GM12878 (cell line): ENCODE data around the gene PRKAG2. TPM values are rescaled to one million over a fixed set of nuclear protein-coding genes. Genes with fewer than 3 reads are reported as not detected.

ENCODE experiments used
- ATAC-seq: fragments of 200-7000 bp; cut with Tn5 transposase; 3 replicates; pipeline ENCODE4 v1.9.1; 2020; ENCODE audit warnings: mild to moderate bottlenecking, moderate library complexity
- BruUV-seq: library from RNA; stranded (reverse); fragments of 400-500 nt; replicated peaks from 2 replicates; lab custom pipeline; 2021; lab: Mats Ljungman, UMichigan
- CTCF ChIA-PET: fragments of 300-600 bp; sonication (Branson Sonifier 250); formaldehyde crosslinking; extraction: SDS; loops from one replicate; lab custom pipeline; 2021; ENCODE audit warnings: inconsistent platforms; lab: Yijun Ruan, JAX
- POLR2A ChIA-PET: fragments of 350-600 bp; formaldehyde crosslinking; extraction: SDS; loops from one replicate; lab custom pipeline; 2021; ENCODE audit warnings: inconsistent platforms; lab: Charles Lee
- RAD21 ChIA-PET: fragments of 300-600 bp; sonication (Branson Sonifier 250); formaldehyde crosslinking; loops from one replicate; lab custom pipeline; 2023; ENCODE audit warnings: antibody characterized with exemption; ENCODE audit not compliant: unreplicated experiment; lab: Charles Lee
- SMC1A ChIA-PET: fragments of 300-600 bp; sonication (Branson Sonifier 250); formaldehyde crosslinking; loops from one replicate; lab custom pipeline; 2023; ENCODE audit not compliant: unreplicated experiment, uncharacterized antibody; lab: Charles Lee
- DNase-seq: peaks from one replicate; pipeline ENCODE4 v3.0.0-alpha.2; 2011; ENCODE audit warnings: low read depth, low spot score
- FAIRE-seq: peaks from 3 replicates; lab custom pipeline; 2011; peaks lifted over from hg19 to GRCh38; lab: Jason Lieb, UNC
- H2AFZ ChIP-seq: 2 replicates; pipeline ENCODE4 v1.6.0; 2011; ENCODE audit warnings: low read depth, low read length, control low read depth; ENCODE audit not compliant: control insufficient read depth
- H3K27ac ChIP-seq: 2 replicates; pipeline ENCODE4 v1.5.1; 2011; ENCODE audit warnings: control low read depth; ENCODE audit not compliant: control insufficient read depth, insufficient read depth
- H3K27me3 ChIP-seq, 2 experiments: replicated peaks in 1 of 2; 2 replicates each; pipeline versions ENCODE4 v1.6.0 to v1.6.1; 2011; ENCODE audit warnings: low read length in 1 of 2; ENCODE audit not compliant: control insufficient read depth in 2 of 2, insufficient read depth in 2 of 2
- H3K36me3 ChIP-seq, 2 experiments: 2 replicates each; pipeline ENCODE4 v1.5.1; 2011; ENCODE audit warnings: low read length in 1 of 2; ENCODE audit not compliant: control insufficient read depth in 2 of 2, insufficient read depth in 2 of 2
- H3K4me1 ChIP-seq: 2 replicates; pipeline ENCODE4 v1.6.1; 2011; ENCODE audit warnings: mild to moderate bottlenecking, low read length, moderate library complexity, mixed read lengths; ENCODE audit not compliant: control insufficient read depth, insufficient read depth
- H3K4me2 ChIP-seq: 2 replicates; pipeline ENCODE4 v1.6.0; 2011; ENCODE audit warnings: control low read depth; ENCODE audit not compliant: control insufficient read depth, insufficient read depth
- H3K4me3 ChIP-seq: fragments of 200-600 bp; sonication (generic); 2 replicates; pipeline ENCODE4 v1.5.1; 2016
- H3K79me2 ChIP-seq: 2 replicates; pipeline ENCODE4 v1.6.0; 2011; ENCODE audit warnings: low read length; ENCODE audit not compliant: control insufficient read depth, insufficient read depth
- H3K9ac ChIP-seq: 2 replicates; pipeline ENCODE4 v1.8.0; 2011; ENCODE audit warnings: low read length, control low read depth, mixed read lengths; ENCODE audit not compliant: control insufficient read depth, insufficient read depth
- H3K9me3 ChIP-seq: replicated peaks from 3 replicates; pipeline ENCODE4 v1.5.1; 2011; ENCODE audit warnings: mild to moderate bottlenecking, low read length; ENCODE audit not compliant: control insufficient read depth, insufficient read depth
- H4K20me1 ChIP-seq: 2 replicates; pipeline ENCODE4 v1.6.0; 2011; ENCODE audit not compliant: control insufficient read depth, insufficient read depth
- CEBPB ChIP-seq, 2 experiments: fragments of 150-350 bp in 1 of 2; IDR thresholded peaks; 2 replicates each; pipeline ENCODE4 v1.6.1; 2012 to 2014; ENCODE audit warnings: low read depth in 2 of 2, low read length in 2 of 2, borderline replicate concordance in 1 of 2, inconsistent platforms in 1 of 2
- CHD2 ChIP-seq: IDR thresholded peaks from 2 replicates; pipeline ENCODE4 v1.6.1; 2011; ENCODE audit warnings: low read depth, low read length, improper control_type of control experiment, borderline replicate concordance
- EED ChIP-seq: sonication (generic); IDR thresholded peaks from 2 replicates; pipeline ENCODE4 v1.6.1; 2016; ENCODE audit warnings: antibody characterized with exemption, low read depth
- EP300 ChIP-seq, 2 experiments: fragments of 150-350 bp in 1 of 2; IDR thresholded peaks; 2 replicates each; pipeline ENCODE4 v1.6.1; 2011 to 2012; ENCODE audit warnings: low read depth in 2 of 2, low read length in 2 of 2, borderline replicate concordance in 1 of 2, improper control_type of control experiment in 1 of 2, inconsistent platforms in 1 of 2; ENCODE audit not compliant: control insufficient read depth in 1 of 2
- NFIC ChIP-seq: IDR thresholded peaks from 2 replicates; pipeline ENCODE4 v1.6.1; 2012; ENCODE audit warnings: low read depth, mild to moderate bottlenecking, inconsistent platforms, low read length, moderate library complexity
- NFXL1 ChIP-seq: fragments of 450-650 bp; IDR thresholded peaks from 2 replicates; pipeline ENCODE4 v1.6.1; 2017; ENCODE audit warnings: antibody characterized with exemption, mild to moderate bottlenecking, borderline replicate concordance
- NRF1 ChIP-seq: conservative IDR thresholded peaks from 2 replicates; pipeline ENCODE4 v1.6.1; 2011; ENCODE audit warnings: mild to moderate bottlenecking, low read depth, low read length, improper control_type of control experiment
- PAX5 ChIP-seq: IDR thresholded peaks from 2 replicates; pipeline ENCODE4 v1.6.1; 2011; ENCODE audit warnings: low read depth, low read length, borderline replicate concordance
- WGBS: methylation state at CpG from one replicate; pipeline ENCODE4 v1.1.6; 2016; ENCODE audit warnings: low lambda C conversion rate; ENCODE audit not compliant: insufficient replicate concordance, insufficient coverage; ENCODE audit errors: missing lambda C conversion rate; 5-methylcytosine and 5-hydroxymethylcytosine counted together
- in situ Hi-C: fragments of 300-500 bp; cut with MboI; formaldehyde crosslinking; loops from 9 replicates; pipeline ENCODE4 v1.14.3; 2018; ENCODE audit warnings: mixed read lengths
- intact Hi-C: fragments of 100-400 bp; cut with micrococcal nuclease; formaldehyde crosslinking; loops from one replicate; pipeline ENCODE4 v1.14.2; 2022; ENCODE audit not compliant: unreplicated experiment
- polyA plus RNA-seq, 11 experiments: library from polyadenylated mRNA; depleted of rRNA in 4 of 11; unstranded in 6 of 11; stranded (reverse) in 5 of 11; fragments of >200 nt; fragmentation: Nextera tagmentation in 4 of 11; fragmentation: Illumina TruSeq in 1 of 11; extraction: Ambion mirVana in 4 of 11; extraction: Trizol in 1 of 11; gene quantifications; 1 replicate in 1 of 11; 2 replicates in 10 of 11; pipeline versions ENCODE4 v1.2.1 to v1.2.3, GENCODE V29; 2011 to 2016; ENCODE audit warnings: inconsistent platforms in 2 of 11, missing spikeins in 2 of 11, low read depth in 1 of 11
- total RNA-seq, 4 experiments: library from RNA; depleted of rRNA in 3 of 4; stranded (reverse); fragments of >200 nt in 3 of 4; fragmentation: Illumina TruSeq in 1 of 4; extraction: Trizol in 1 of 4; gene quantifications; 2 replicates each; pipeline versions ENCODE4 v1.2.1 to v1.2.3, GENCODE V29; 2013 to 2021
- TF ChIP-seq, protein P1 (sequence below): IDR thresholded peaks from 2 replicates; pipeline ENCODE4 v1.6.1; 2012; ENCODE audit warnings: mild to moderate bottlenecking, low read depth, low read length
- TF ChIP-seq, protein P2 (sequence below): fragments of 450-650 bp; formaldehyde crosslinking; IDR thresholded peaks from 2 replicates; pipeline ENCODE4 v1.5.0; 2022; ENCODE audit warnings: mild to moderate bottlenecking, missing genetic modification characterization

PRKAG2 gene
- total and polyA plus RNA-seq, 10 of the 15 experiments (the other 5 are each of a cell fraction or from before 2014, with no cell fraction given): 3.4 to 8.9 (median 6.8) TPM

DNA sequence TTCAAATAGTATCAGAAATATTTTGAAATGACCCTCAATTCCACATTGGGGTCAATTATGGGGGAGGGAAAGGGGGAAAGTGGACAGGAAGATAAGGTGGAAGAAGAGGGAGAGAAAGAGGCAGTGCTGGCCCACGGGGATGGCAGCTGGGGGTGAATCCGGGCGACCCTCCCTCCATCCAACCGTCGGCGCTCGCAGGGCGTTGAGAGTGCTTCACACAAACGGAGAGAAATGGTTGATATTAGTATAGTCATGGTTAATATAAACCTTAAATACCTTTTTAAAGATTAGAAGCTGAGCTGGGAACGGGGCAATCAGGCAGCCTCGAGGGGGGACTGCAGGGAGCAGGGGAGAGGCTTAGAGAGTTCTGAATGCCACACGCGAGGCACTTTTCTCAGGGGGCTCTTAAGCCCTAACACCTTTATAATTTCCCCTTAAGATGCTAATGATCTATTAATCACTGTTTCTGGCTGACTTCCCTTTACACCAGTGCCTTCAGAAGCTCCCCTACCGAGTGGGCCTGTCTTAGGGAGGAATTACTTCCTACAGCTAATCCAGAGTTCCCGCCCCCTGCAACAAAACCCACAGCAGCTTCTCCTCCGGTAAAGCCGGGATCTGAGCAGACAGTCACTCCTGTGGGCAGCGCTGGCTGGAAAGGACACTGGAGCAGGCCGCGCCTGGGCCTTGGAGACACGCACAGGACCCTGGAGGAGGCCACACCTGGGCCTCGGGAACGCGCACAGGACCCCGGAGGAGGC lies 39.5 kb downstream of the PRKAG2 start:
- ATAC-seq: no peak
- no peak for FAIRE-seq
- peaks cover 7% of the 10 kb centered on the region for H3K4me1 ChIP-seq
- no peaks in the 10 kb centered on the region for H4K20me1 ChIP-seq
- BruUV-seq: no TSS peak
- WGBS: 91% methylated on average over 25 of the region's 25 CpGs
- H3K9me3 ChIP-seq: no peaks in the 10 kb centered on the region
- SMC1A ChIA-PET: no interaction called here
- POLR2A ChIA-PET: no interaction called here
- H3K27ac ChIP-seq: no peak overlapping the region
- no peaks in the 10 kb centered on the region for H3K79me2 ChIP-seq
- H3K27me3 ChIP-seq: no peaks in the 10 kb centered on the region
- CTCF ChIA-PET: no interaction called here
- DNase-seq: no peak
- no peak overlapping the region for H3K4me2 ChIP-seq
- in situ Hi-C loops (no loop called here), intact Hi-C loops (no loop called here)
- RAD21 ChIA-PET: no interaction called here
- no peak overlapping the region for H3K4me3 ChIP-seq
- no peak overlapping the region for H2AFZ ChIP-seq
- TF ChIP-seq NFIC: no peak
- TF ChIP-seq, protein P1, sequence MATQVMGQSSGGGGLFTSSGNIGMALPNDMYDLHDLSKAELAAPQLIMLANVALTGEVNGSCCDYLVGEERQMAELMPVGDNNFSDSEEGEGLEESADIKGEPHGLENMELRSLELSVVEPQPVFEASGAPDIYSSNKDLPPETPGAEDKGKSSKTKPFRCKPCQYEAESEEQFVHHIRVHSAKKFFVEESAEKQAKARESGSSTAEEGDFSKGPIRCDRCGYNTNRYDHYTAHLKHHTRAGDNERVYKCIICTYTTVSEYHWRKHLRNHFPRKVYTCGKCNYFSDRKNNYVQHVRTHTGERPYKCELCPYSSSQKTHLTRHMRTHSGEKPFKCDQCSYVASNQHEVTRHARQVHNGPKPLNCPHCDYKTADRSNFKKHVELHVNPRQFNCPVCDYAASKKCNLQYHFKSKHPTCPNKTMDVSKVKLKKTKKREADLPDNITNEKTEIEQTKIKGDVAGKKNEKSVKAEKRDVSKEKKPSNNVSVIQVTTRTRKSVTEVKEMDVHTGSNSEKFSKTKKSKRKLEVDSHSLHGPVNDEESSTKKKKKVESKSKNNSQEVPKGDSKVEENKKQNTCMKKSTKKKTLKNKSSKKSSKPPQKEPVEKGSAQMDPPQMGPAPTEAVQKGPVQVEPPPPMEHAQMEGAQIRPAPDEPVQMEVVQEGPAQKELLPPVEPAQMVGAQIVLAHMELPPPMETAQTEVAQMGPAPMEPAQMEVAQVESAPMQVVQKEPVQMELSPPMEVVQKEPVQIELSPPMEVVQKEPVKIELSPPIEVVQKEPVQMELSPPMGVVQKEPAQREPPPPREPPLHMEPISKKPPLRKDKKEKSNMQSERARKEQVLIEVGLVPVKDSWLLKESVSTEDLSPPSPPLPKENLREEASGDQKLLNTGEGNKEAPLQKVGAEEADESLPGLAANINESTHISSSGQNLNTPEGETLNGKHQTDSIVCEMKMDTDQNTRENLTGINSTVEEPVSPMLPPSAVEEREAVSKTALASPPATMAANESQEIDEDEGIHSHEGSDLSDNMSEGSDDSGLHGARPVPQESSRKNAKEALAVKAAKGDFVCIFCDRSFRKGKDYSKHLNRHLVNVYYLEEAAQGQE: no peak
- TF ChIP-seq PAX5: no peak
- no peaks in the 10 kb centered on the region for H3K36me3 ChIP-seq
- H3K9ac ChIP-seq: no peak overlapping the region

DNA sequence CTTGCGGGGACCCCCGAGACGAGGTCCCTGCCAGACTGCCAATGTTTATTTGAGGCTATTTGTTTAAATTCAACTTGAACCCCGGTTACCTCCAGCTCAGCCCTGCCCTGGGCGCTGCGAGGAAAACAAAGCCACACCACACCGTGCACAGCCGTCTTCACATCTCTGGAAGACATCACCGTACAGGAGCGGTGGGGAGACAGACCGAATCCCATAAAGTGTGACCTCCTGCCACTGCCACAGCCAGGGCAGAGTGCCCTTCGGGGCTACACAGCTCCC lies 40.0 kb downstream of the PRKAG2 start:
- FAIRE-seq (no peak), ATAC-seq (no peak), DNase-seq (no peak)
- in situ Hi-C loops: no loop called here
- intact Hi-C loops: no loop called here
- ChIA-PET POLR2A (no interaction called here), SMC1A (no interaction called here), RAD21 (no interaction called here), CTCF (no interaction called here)
- H3K36me3 ChIP-seq: no peaks in the 10 kb centered on the region
- no peaks in the 10 kb centered on the region for H4K20me1 ChIP-seq
- no peak overlapping the region for H3K4me2 ChIP-seq
- H3K79me2 ChIP-seq: no peaks in the 10 kb centered on the region
- no peak overlapping the region for H3K4me3 ChIP-seq
- WGBS: 96% methylated on average over 12 of the region's 12 CpGs
- no peak overlapping the region for H3K9ac ChIP-seq
- no peaks in the 10 kb centered on the region for H3K9me3 ChIP-seq
- no peak overlapping the region for H3K27ac ChIP-seq
- peaks cover 7% of the 10 kb centered on the region for H3K4me1 ChIP-seq
- H3K27me3 ChIP-seq: no peaks in the 10 kb centered on the region
- no TSS peak for BruUV-seq
- H2AFZ ChIP-seq: no peak overlapping the region
- TF ChIP-seq, protein P2, sequence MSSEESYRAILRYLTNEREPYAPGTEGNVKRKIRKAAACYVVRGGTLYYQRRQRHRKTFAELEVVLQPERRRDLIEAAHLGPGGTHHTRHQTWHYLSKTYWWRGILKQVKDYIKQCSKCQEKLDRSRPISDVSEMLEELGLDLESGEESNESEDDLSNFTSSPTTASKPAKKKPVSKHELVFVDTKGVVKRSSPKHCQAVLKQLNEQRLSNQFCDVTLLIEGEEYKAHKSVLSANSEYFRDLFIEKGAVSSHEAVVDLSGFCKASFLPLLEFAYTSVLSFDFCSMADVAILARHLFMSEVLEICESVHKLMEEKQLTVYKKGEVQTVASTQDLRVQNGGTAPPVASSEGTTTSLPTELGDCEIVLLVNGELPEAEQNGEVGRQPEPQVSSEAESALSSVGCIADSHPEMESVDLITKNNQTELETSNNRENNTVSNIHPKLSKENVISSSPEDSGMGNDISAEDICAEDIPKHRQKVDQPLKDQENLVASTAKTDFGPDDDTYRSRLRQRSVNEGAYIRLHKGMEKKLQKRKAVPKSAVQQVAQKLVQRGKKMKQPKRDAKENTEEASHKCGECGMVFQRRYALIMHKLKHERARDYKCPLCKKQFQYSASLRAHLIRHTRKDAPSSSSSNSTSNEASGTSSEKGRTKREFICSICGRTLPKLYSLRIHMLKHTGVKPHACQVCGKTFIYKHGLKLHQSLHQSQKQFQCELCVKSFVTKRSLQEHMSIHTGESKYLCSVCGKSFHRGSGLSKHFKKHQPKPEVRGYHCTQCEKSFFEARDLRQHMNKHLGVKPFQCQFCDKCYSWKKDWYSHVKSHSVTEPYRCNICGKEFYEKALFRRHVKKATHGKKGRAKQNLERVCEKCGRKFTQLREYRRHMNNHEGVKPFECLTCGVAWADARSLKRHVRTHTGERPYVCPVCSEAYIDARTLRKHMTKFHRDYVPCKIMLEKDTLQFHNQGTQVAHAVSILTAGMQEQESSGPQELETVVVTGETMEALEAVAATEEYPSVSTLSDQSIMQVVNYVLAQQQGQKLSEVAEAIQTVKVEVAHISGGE (CRISPR knock-in tag): no peak
- TF ChIP-seq CHD2: no peak
- no peak for TF ChIP-seq EED
- no peak for TF ChIP-seq NFXL1
- no peak for TF ChIP-seq NRF1
- TF ChIP-seq EP300 (IDR thresholded peaks at IDR 0.05; ENCODE audit: borderline replicate concordance in 1 of 2, control insufficient read depth in 1 of 2, low read depth in 2 of 2, low read length in 2 of 2): no peak
- TF ChIP-seq NFIC: no peak
- TF ChIP-seq CEBPB (IDR thresholded peaks at IDR 0.05; ENCODE audit: borderline replicate concordance in 1 of 2, low read depth in 2 of 2, low read length in 2 of 2): no peak
